KMS-11 (cell line): ENCODE measurements around the gene HDAC4.

Source experiments
- H2AFZ ChIP-seq: fragments of 200-600 bp; sonication (generic); 2 replicates; pipeline ENCODE4 v1.6.1; 2016; ENCODE audit warnings: antibody characterized with exemption, mixed run types, low read depth
- H3K27ac ChIP-seq: fragments of 200-600 bp; sonication (generic); 2 replicates; pipeline ENCODE4 v1.6.1; 2016; ENCODE audit warnings: mild to moderate bottlenecking, mixed run types
- H3K27me3 ChIP-seq: fragments of 200-600 bp; sonication (generic); 2 replicates; pipeline ENCODE4 v1.6.1; 2017; ENCODE audit warnings: mild to moderate bottlenecking, low read depth, mixed run types, moderate library complexity; ENCODE audit not compliant: insufficient read depth
- H3K36me3 ChIP-seq: fragments of 200-600 bp; sonication (generic); 2 replicates; pipeline ENCODE4 v1.6.1; 2017; ENCODE audit warnings: mild to moderate bottlenecking, mixed run types; ENCODE audit not compliant: insufficient read depth
- H3K4me1 ChIP-seq: fragments of 200-600 bp; sonication (generic); 2 replicates; pipeline ENCODE4 v1.6.1; 2016; ENCODE audit warnings: mild to moderate bottlenecking, low read depth, mixed run types; ENCODE audit not compliant: poor library complexity, severe bottlenecking
- H3K4me2 ChIP-seq: fragments of 200-600 bp; sonication (generic); 2 replicates; pipeline ENCODE4 v1.7.0; 2016; ENCODE audit warnings: mild to moderate bottlenecking, mixed run types
- H3K4me3 ChIP-seq: fragments of 200-600 bp; sonication (generic); IDR thresholded peaks from 2 replicates; pipeline ENCODE4 v1.6.1; 2017; ENCODE audit warnings: low read depth, low read length, mixed read lengths; ENCODE audit not compliant: insufficient read depth
- H3K79me2 ChIP-seq: fragments of 200-600 bp; sonication (generic); 2 replicates; pipeline ENCODE4 v1.6.1; 2016; ENCODE audit warnings: low read depth, mixed run types; ENCODE audit not compliant: insufficient read depth
- H3K9ac ChIP-seq: fragments of 200-600 bp; sonication (generic); 2 replicates; pipeline ENCODE4 v1.6.1; 2016; ENCODE audit warnings: mild to moderate bottlenecking, mixed run types
- H4K20me1 ChIP-seq: fragments of 200-600 bp; sonication (generic); 2 replicates; pipeline ENCODE4 v1.6.1; 2016; ENCODE audit warnings: mild to moderate bottlenecking, mixed run types; ENCODE audit not compliant: insufficient read depth
- TF ChIP-seq, protein P1 (sequence below): fragments of 200-600 bp; sonication (generic); conservative IDR thresholded peaks from 2 replicates; pipeline ENCODE4 v1.6.1; 2017; ENCODE audit warnings: low read depth, mild to moderate bottlenecking, antibody characterized with exemption, low read length, moderate library complexity, mixed read lengths

The HDAC4 gene

DNA sequence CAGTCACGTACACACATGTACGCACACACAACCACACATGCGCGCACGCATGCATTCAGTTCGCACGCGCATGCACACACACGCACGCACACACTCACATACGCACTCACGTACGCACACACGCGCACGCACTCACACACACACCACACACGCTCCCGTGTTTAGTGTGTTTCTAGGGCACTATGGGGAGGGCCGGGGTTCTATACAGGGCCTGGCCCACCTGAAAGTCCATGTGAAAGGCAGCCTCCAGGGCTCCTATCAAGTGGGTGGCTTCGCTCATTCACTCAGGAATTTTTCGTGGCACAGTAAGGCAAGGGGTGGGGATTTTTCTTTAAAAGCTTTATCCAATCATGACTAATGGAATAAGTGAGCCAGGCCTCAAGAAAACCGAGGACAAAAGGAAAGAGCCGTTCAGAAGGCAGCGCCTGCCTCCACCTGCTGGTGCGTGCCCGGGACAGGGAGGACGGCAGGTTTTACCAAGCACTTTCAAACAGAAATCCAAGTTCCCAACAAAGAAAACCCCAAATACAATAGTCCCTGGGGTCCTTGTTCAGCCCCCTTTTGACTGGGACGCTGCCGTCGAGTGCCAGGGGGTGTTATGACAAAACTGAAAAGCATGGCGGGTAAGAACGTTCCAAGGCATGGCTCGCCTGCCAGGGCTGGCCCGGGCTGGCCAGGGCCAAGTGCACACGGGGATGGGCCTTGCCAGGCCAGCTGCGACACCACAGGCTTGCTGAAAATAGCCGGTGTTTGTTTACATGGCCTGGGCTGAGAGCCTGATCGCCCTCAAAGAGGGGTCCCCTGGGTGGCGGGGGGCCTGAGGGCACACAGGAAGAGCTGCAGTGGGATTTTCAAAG is 110.0 kb downstream of the HDAC4 start:
- TF ChIP-seq, protein P1, sequence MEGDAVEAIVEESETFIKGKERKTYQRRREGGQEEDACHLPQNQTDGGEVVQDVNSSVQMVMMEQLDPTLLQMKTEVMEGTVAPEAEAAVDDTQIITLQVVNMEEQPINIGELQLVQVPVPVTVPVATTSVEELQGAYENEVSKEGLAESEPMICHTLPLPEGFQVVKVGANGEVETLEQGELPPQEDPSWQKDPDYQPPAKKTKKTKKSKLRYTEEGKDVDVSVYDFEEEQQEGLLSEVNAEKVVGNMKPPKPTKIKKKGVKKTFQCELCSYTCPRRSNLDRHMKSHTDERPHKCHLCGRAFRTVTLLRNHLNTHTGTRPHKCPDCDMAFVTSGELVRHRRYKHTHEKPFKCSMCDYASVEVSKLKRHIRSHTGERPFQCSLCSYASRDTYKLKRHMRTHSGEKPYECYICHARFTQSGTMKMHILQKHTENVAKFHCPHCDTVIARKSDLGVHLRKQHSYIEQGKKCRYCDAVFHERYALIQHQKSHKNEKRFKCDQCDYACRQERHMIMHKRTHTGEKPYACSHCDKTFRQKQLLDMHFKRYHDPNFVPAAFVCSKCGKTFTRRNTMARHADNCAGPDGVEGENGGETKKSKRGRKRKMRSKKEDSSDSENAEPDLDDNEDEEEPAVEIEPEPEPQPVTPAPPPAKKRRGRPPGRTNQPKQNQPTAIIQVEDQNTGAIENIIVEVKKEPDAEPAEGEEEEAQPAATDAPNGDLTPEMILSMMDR: no peak
- Histone ChIP-seq H3K4me1 (peaks cover 56% of the 10 kb centered on the region), H3K27ac (no peak overlapping the region), H3K79me2 (peaks cover 61% of the 10 kb centered on the region; the same call in 1 of the 2 replicates), H3K9ac (no peak overlapping the region), H3K4me2 (no peak overlapping the region; the same call in 1 of the 2 replicates), H3K4me3 (no peak overlapping the region), H3K27me3 (no peaks in the 10 kb centered on the region), H2AFZ (no peak overlapping the region), H3K36me3 (no peaks in the 10 kb centered on the region), H4K20me1 (no peaks in the 10 kb centered on the region)

- Histone ChIP-seq H3K4me2 (peak overlapping the region; percentile 81), H3K4me1 (peaks cover 46% of the 10 kb centered on the region), H3K27ac (peak overlapping the region; percentile 54), H3K27me3 (no peaks in the 10 kb centered on the region), H4K20me1 (no peaks in the 10 kb centered on the region), H3K4me3 (no peak overlapping the region), H3K36me3 (no peaks in the 10 kb centered on the region), H3K79me2 (peaks cover 58% of the 10 kb centered on the region; the same call in 1 of the 2 replicates), H2AFZ (no peak overlapping the region), H3K9ac (peak overlapping the region; percentile 22; the same call in 1 of the 2 replicates)
- TF ChIP-seq, protein P1: no peak
Measured at GRCh38 chr2:239289545-239289944, 111.3 kb downstream of the HDAC4 start.

DNA sequence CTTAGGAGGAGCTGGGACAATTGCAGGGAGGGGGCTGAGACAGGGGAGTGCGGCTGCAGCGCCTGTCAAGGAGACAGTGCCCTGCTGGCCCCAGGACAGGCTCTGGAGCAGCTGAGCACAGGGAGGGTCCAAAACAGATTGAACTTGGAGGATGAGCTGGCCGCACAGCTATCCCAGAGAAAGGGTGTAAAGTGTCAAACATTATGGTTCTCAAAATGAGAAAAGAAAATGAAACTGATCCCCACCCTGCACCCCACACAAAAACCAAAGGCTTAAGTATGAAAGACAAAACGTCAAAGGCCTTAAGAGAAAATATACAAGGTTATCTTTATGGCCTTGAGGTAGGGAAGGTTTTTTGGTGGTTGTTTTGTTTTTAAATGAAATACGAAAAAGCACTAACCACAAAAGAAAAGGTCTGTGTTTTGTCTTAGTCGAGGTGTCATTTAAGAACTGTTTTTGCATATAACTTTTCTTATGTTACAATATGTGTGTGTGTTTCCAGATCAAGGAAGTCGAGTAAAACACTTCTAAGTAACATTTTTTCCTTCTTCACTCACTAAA is 111.8 kb downstream of the HDAC4 start:
- peaks cover 40% of the 10 kb centered on the region for H3K4me1 ChIP-seq
- no peaks in the 10 kb centered on the region for H3K36me3 ChIP-seq
- H3K79me2 ChIP-seq: peaks cover 53% of the 10 kb centered on the region; the same call in 1 of the 2 replicates
- no peak overlapping the region for H2AFZ ChIP-seq
- TF ChIP-seq, protein P1: no peak
- peak overlapping the region; percentile 22; the same call in 1 of the 2 replicates for H3K9ac ChIP-seq
- peak overlapping the region; percentile 81 for H3K4me2 ChIP-seq
- H4K20me1 ChIP-seq: no peaks in the 10 kb centered on the region
- H3K27me3 ChIP-seq: no peaks in the 10 kb centered on the region
- peak overlapping the region; percentile 54 for H3K27ac ChIP-seq
- no peak overlapping the region for H3K4me3 ChIP-seq

DNA sequence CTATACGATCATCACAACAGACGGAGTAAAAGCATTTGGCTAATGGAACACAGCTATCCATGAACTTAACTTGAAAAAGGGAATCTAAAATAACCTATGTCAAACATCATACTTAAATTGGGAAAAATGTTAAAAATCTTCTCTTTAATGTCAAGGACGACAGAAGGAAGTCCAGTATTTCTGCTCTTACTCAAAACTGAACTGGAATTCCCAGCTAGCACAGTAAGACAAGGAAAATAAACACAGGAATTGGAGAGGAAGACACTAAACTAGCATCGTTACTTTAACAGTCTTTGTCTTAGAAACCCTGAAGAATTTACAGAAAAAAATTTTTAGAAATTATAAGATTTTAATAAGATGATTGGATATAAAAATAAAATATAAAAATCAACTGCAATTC is 112.6 kb downstream of the HDAC4 start:
- no peaks in the 10 kb centered on the region for H3K36me3 ChIP-seq
- TF ChIP-seq, protein P1: no peak
- peaks cover 47% of the 10 kb centered on the region; the same call in 1 of the 2 replicates for H3K79me2 ChIP-seq
- no peak overlapping the region for H3K9ac ChIP-seq
- no peak overlapping the region for H3K4me3 ChIP-seq
- peaks cover 40% of the 10 kb centered on the region for H3K4me1 ChIP-seq
- 0 out of 2 replicates have a peak overlapping the region, but pooled peaks have one; percentile 81 for H3K4me2 ChIP-seq
- H4K20me1 ChIP-seq: no peaks in the 10 kb centered on the region
- H3K27ac ChIP-seq: no peak overlapping the region
- H3K27me3 ChIP-seq: no peaks in the 10 kb centered on the region
- H2AFZ ChIP-seq: no peak overlapping the region
